IMR-90 (cell line): ENCODE data around the gene RPS6KL1.

ENCODE experiments used
- CEBPB ChIP-seq: IDR thresholded peaks from 2 replicates; pipeline ENCODE4 v1.6.1; 2012; ENCODE audit warnings: low read depth, low read length, improper control_type of control experiment
- CTCF ChIP-seq: conservative IDR thresholded peaks from 2 replicates; pipeline ENCODE4 v1.5.1; 2012; ENCODE audit warnings: mild to moderate bottlenecking, low read depth, low read length, improper control_type of control experiment
- FOS ChIP-seq: fragments of 150-350 bp; IDR thresholded peaks from 2 replicates; pipeline ENCODE4 v1.6.1; 2016; ENCODE audit warnings: low read depth, low read length
- MAFK ChIP-seq: IDR thresholded peaks from 2 replicates; pipeline ENCODE4 v1.6.1; 2012; ENCODE audit warnings: low read depth, low read length, improper control_type of control experiment
- MXI1 ChIP-seq: IDR thresholded peaks from 2 replicates; pipeline ENCODE4 v1.6.1; 2012; ENCODE audit warnings: low read depth, mild to moderate bottlenecking, low read length, moderate library complexity, borderline replicate concordance
- NFE2L2 ChIP-seq: fragments of 150-350 bp; IDR thresholded peaks from 2 replicates; pipeline ENCODE4 v1.6.1; 2016; ENCODE audit warnings: low read depth, mild to moderate bottlenecking, low read length
- POLR2A ChIP-seq: IDR thresholded peaks from 2 replicates; pipeline ENCODE4 v1.6.1; 2012; ENCODE audit warnings: mild to moderate bottlenecking, low read depth, low read length
- RCOR1 ChIP-seq: IDR thresholded peaks from 2 replicates; pipeline ENCODE4 v1.6.1; 2012; ENCODE audit warnings: mild to moderate bottlenecking, low read length, improper control_type of control experiment; ENCODE audit not compliant: insufficient replicate concordance
- RFX5 ChIP-seq: IDR thresholded peaks from 2 replicates; pipeline ENCODE4 v1.8.0; 2012; ENCODE audit warnings: low read depth, mild to moderate bottlenecking, low read length, moderate library complexity
- TF ChIP-seq, protein P1 (sequence below): fragments of 150-350 bp; IDR thresholded peaks from 2 replicates; pipeline ENCODE4 v1.6.1; 2017; ENCODE audit warnings: mild to moderate bottlenecking, antibody characterized with exemption, low read length, low read depth

DNA sequence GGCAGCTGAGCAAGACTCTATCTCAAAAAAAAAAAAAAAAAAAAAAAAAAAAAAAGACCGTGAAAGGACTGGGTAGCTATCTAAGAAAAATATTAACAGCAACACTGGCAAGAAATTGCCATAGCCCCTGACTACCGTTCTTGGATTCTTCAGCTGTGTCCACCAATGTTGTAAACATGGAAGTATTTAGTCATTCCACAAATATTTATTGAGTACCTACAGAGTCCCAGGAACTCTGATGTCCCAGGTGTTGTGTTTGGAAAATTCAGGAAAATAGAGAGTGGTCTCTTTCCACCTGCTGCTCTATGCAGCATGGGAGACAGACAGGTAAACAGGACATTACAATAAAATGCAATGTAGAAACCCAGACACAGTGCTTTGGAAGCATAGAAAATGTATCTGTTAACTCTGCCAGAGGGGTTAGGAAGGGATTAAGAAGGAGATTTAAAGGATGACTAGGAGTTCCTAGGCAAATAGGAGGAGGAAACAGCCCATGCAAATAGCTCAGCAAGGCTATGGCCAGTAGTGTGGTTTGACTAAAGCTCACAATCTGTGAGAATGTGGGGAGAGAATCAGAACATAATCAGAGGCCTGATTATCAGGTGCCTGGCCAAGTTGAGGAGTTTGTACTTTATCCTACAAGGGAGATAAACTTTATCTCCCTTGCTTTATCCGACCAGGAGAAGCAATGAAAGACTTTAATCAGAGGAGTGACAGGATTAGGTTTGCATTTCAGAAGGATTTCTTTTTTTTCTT, 43.5 kb downstream of the RPS6KL1 start:
- TF ChIP-seq CTCF (no peak), POLR2A (no peak), RCOR1 (no peak), CEBPB (no peak), RFX5 (no peak), FOS (no peak), NFE2L2 (no peak), MAFK (no peak), MXI1 (no peak)
- TF ChIP-seq, protein P1, sequence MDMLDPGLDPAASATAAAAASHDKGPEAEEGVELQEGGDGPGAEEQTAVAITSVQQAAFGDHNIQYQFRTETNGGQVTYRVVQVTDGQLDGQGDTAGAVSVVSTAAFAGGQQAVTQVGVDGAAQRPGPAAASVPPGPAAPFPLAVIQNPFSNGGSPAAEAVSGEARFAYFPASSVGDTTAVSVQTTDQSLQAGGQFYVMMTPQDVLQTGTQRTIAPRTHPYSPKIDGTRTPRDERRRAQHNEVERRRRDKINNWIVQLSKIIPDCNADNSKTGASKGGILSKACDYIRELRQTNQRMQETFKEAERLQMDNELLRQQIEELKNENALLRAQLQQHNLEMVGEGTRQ: no peak
